ENCODE results near the gene ZNF598.

- no peak for TF ChIP-seq CTCF (IDR thresholded peaks at IDR 0.05)
- no peak for TF ChIP-seq POLR2A (IDR thresholded peaks at IDR 0.05)
These were observed 36.0 kb downstream of the ZNF598 start for GRCh38 chr16:1973461-1974156.
